ENCODE data around the gene DPPA2. TPM values are rescaled to one million over a fixed set of nuclear protein-coding genes. Genes with fewer than 3 reads are reported as not detected.

DPPA2 gene
- total RNA-seq, 1 donor from 2014 or later: not detected

DNA sequence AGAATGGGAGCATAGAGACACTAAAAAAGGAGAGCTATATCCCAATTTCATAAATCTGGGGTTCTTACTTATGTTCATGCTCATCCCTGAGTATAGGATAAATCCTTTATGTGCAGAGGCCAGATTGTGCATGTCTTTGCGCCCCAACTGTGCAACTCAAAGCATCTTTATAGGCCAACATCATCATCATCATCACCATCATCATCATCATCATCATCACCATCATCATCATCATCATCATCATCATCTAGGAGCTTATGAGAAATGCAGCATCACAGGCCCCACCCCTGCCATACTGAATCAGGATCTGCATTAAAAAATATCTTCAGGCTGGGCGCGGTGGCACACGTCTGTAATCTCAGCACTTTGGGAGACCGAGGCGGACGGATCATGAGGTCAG, 45.5 kb downstream of the DPPA2 start:
- DNase-seq (no peak), ATAC-seq (no peak)
- no peaks in the 10 kb centered on the region for H3K9me3 ChIP-seq
- no peaks in the 10 kb centered on the region for H3K4me1 ChIP-seq
- TF ChIP-seq, protein P1, sequence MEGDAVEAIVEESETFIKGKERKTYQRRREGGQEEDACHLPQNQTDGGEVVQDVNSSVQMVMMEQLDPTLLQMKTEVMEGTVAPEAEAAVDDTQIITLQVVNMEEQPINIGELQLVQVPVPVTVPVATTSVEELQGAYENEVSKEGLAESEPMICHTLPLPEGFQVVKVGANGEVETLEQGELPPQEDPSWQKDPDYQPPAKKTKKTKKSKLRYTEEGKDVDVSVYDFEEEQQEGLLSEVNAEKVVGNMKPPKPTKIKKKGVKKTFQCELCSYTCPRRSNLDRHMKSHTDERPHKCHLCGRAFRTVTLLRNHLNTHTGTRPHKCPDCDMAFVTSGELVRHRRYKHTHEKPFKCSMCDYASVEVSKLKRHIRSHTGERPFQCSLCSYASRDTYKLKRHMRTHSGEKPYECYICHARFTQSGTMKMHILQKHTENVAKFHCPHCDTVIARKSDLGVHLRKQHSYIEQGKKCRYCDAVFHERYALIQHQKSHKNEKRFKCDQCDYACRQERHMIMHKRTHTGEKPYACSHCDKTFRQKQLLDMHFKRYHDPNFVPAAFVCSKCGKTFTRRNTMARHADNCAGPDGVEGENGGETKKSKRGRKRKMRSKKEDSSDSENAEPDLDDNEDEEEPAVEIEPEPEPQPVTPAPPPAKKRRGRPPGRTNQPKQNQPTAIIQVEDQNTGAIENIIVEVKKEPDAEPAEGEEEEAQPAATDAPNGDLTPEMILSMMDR (IDR thresholded peaks at IDR 0.05): no peak
- H3K27me3 ChIP-seq: no peaks in the 10 kb centered on the region
- H3K4me3 ChIP-seq: no peak overlapping the region
- no peak overlapping the region for H3K27ac ChIP-seq
- intact Hi-C loops (cut with DNase I): no loop called here
- no peaks in the 10 kb centered on the region for H3K36me3 ChIP-seq

DNA sequence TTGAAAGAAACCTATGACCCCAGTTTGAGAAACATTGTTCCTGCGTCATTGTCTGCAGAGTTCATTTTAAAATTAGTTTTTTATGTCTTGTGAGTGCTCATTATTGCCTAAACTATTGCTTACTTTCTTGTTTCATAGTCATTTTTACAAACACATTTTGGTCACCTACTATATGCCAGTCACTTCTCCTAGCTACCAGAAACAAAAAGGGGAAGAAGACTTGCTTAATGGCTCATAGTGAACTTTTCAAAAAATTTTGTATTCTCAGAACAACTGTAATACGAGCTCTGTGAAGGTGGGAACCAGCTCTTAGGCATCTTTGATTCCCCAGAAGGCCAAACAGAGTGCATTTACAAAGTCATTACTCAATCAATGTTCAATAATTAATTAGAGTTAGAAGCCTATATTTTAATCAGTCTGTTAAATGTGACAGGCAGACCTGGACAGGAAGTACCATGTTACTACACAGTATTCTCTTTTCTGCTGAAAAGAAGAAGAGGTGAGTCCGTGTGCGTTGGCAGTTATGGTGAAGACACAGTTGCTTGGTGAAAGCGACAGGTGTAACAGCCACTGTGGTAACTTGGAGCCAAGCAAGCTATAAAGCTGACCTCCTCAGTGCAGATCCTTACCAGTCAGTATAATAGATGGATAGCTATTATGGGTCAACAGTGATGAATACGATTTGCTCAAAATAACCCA, 46.6 kb downstream of the DPPA2 start:
- no peak overlapping the region for H3K27ac ChIP-seq
- H3K9me3 ChIP-seq: no peaks in the 10 kb centered on the region
- no peaks in the 10 kb centered on the region for H3K4me1 ChIP-seq
- ATAC-seq (no peak), DNase-seq (no peak)
- TF ChIP-seq, protein P1 (IDR thresholded peaks at IDR 0.05): no peak
- intact Hi-C loops (cut with DNase I): no loop called here
- no peaks in the 10 kb centered on the region for H3K36me3 ChIP-seq
- H3K4me3 ChIP-seq: no peak overlapping the region
- H3K27me3 ChIP-seq: no peaks in the 10 kb centered on the region

DNA sequence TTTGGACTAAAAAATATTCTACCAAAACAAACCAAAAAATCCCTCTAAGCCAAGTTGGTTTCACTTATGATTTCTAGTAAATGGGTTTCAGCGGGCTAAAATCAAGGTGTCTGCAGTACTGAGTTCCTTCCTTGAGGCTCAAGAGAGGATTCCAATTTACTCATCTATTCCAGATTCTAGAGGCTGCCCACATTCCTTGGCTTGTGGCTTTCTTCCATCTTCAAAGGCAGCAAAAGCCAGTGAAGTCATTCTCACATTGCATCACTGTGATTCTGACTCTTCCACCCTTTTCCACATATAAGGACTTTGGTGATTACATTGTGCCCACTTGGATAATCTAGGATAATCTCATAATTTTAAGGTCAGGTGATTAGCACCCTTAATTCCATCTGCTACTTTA, 48.1 kb downstream of the DPPA2 start:
- ATAC-seq: no peak
- Histone ChIP-seq H3K4me3 (no peak overlapping the region), H3K36me3 (no peaks in the 10 kb centered on the region), H3K27ac (no peak overlapping the region), H3K27me3 (no peaks in the 10 kb centered on the region), H3K9me3 (no peaks in the 10 kb centered on the region), H3K4me1 (no peaks in the 10 kb centered on the region)
- TF ChIP-seq, protein P1 (IDR thresholded peaks at IDR 0.05): no peak
- no peak for DNase-seq
- intact Hi-C loops (cut with DNase I): no loop called here

DNA sequence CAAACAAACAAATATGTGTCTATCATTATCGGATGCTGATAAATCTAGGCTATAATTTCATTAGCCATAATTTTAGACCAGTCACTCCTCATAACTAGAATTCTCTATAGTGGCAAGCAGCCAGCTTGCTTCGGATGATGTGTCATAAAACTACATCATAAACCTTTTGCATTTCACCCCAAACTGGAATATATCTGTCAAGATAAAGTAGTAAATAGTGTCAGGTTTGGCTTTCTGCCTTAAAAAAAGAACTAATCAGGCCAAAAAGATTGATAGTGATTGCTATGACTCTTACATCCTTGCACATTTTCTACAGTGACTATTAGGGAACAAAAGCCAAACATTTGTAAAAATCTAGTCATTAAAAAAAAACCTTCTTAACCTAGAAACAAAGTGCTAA, 51.0 kb downstream of the DPPA2 start:
- no peak overlapping the region for H3K27ac ChIP-seq
- intact Hi-C loops (cut with DNase I): no loop called here
- no peaks in the 10 kb centered on the region for H3K9me3 ChIP-seq
- H3K4me3 ChIP-seq: no peak overlapping the region
- H3K4me1 ChIP-seq: no peaks in the 10 kb centered on the region
- H3K27me3 ChIP-seq: no peaks in the 10 kb centered on the region
- ATAC-seq (no peak), DNase-seq (no peak)
- TF ChIP-seq, protein P1 (IDR thresholded peaks at IDR 0.05): no peak
- H3K36me3 ChIP-seq: no peaks in the 10 kb centered on the region

DNA sequence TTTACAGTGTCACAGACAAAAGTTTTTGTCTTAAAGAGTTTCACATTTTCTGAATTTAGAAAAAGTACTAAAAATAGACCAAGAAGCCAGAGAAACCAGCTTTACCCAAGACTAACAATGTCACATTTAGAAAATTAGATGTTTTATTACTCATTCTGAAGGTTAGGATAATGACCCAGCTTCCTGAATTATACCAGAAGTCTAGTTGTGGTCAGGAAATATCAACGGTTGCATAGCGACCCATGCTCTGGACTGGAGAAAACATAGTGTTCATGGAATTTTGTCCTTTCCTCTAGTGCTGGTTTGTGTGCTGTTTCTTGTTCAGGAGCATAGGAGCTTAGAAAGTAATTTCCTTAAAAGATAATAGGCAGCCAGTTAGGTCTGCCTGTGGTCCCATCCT, 59.0 kb downstream of the DPPA2 start:
- no peak for ATAC-seq
- Histone ChIP-seq H3K27me3 (no peaks in the 10 kb centered on the region), H3K27ac (no peak overlapping the region), H3K4me1 (no peaks in the 10 kb centered on the region), H3K36me3 (no peaks in the 10 kb centered on the region), H3K4me3 (no peak overlapping the region), H3K9me3 (no peaks in the 10 kb centered on the region)
- no peak for DNase-seq
- intact Hi-C loops (cut with DNase I): no loop called here
- TF ChIP-seq, protein P1 (IDR thresholded peaks at IDR 0.05): no peak

DNA sequence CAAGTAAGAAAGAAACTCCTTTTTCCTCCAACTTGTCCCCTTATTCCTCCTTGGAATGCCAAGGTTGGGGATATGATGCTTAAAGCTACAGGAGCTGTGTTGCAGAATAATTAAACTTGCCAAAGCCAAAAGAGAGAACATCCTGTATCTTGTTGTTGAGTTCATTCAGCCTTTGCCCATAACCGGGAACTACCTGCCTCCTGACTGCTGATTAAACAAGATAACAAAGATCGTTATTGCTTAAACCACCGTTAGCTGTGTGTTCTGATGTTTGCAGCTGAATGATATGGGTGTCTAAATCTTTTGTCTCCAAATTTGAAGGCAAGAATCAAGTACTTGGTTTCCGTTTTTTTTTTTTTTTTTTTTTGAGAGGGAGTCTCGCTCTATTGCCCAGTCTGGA, 61.5 kb downstream of the DPPA2 start:
- no peak for ATAC-seq
- Histone ChIP-seq H3K27me3 (no peaks in the 10 kb centered on the region), H3K4me3 (no peak overlapping the region), H3K36me3 (no peaks in the 10 kb centered on the region), H3K27ac (no peak overlapping the region), H3K4me1 (no peaks in the 10 kb centered on the region), H3K9me3 (no peaks in the 10 kb centered on the region)
- intact Hi-C loops (cut with DNase I): no loop called here
- no peak for DNase-seq
- TF ChIP-seq, protein P1 (IDR thresholded peaks at IDR 0.05): no peak
